Measurements from ENCODE around the gene ING4. TPM values are rescaled to one million over a fixed set of nuclear protein-coding genes. Genes with fewer than 3 reads are reported as not detected.

The ING4 gene
- total RNA-seq, 2 experiments from 2014 or later = 46.9 to 49.3 TPM

GRCh38 chr12:6696690-6697583 is 34.0 kb upstream of the ING4 start:
- DNase-seq (no peak), ATAC-seq (ENCODE audit: low read depth) (no peak)
- POLR2A ChIA-PET = no interaction called here
- Mint-ChIP-seq H3K27me3 (peaks cover 41% of the 10 kb centered on the region), H3K36me3 (no peaks in the 10 kb centered on the region), H3K27ac (no peak overlapping the region), H3K9me3 (no peaks in the 10 kb centered on the region), H3K4me1 (peaks cover 25% of the 10 kb centered on the region), H3K4me3 (no peak overlapping the region)

GRCh38 chr12:6695313-6696045 is 32.6 kb upstream of the ING4 start:
- Mint-ChIP-seq H3K4me3 (no peak overlapping the region), H3K4me1 (peaks cover 16% of the 10 kb centered on the region), H3K27ac (no peak overlapping the region), H3K27me3 (peaks cover 28% of the 10 kb centered on the region), H3K9me3 (no peaks in the 10 kb centered on the region), H3K36me3 (no peaks in the 10 kb centered on the region)
- POLR2A ChIA-PET = no interaction called here
- ATAC-seq (ENCODE audit: low read depth) (no peak), DNase-seq (no peak)

GRCh38 chr12:6694701-6695100 is 31.8 kb upstream of the ING4 start:
- peaks cover 20% of the 10 kb centered on the region for H3K4me1 Mint-ChIP-seq
- no peak overlapping the region for H3K4me3 Mint-ChIP-seq
- POLR2A ChIA-PET = interaction anchor here (0.6 kb wide), 1 partner anchor 61 kb away, joined by 4 read pairs; no protein-coding TSS in a partner anchor
- DNase-seq (no peak), ATAC-seq (ENCODE audit: low read depth) (no peak)
- H3K27ac Mint-ChIP-seq = no peak overlapping the region
- peaks cover 22% of the 10 kb centered on the region for H3K27me3 Mint-ChIP-seq
- no peaks in the 10 kb centered on the region for H3K36me3 Mint-ChIP-seq
- no peaks in the 10 kb centered on the region for H3K9me3 Mint-ChIP-seq

- no peaks in the 10 kb centered on the region for H3K36me3 Mint-ChIP-seq
- no peak overlapping the region for H3K4me3 Mint-ChIP-seq
- H3K4me1 Mint-ChIP-seq = peaks cover 16% of the 10 kb centered on the region
- H3K27me3 Mint-ChIP-seq = peaks cover 14% of the 10 kb centered on the region
- DNase-seq (no peak), ATAC-seq (ENCODE audit: low read depth) (no peak)
- H3K9me3 Mint-ChIP-seq = no peaks in the 10 kb centered on the region
- POLR2A ChIA-PET = interaction anchor here (0.6 kb wide), 1 partner anchor 61 kb away, joined by 4 read pairs; no protein-coding TSS in a partner anchor
- no peak overlapping the region for H3K27ac Mint-ChIP-seq
Observed at GRCh38 chr12:6693832-6694355, 31.0 kb upstream of the ING4 start.

- H3K27ac Mint-ChIP-seq = no peak overlapping the region
Observed at GRCh38 chr12:6692888-6693287, 30.0 kb upstream of the ING4 start.

GRCh38 chr12:6691473-6691872 is 28.6 kb upstream of the ING4 start:
- peaks cover 26% of the 10 kb centered on the region for H3K4me1 Mint-ChIP-seq
- no peak overlapping the region for H3K4me3 Mint-ChIP-seq
- POLR2A ChIA-PET = interaction anchor here (0.6 to 1.2 kb wide), 3 partner anchors 80 to 157 kb away, joined by 3 read pairs; partner anchors contain the start of gene GAPDH
- no peak for DNase-seq
- ATAC-seq (ENCODE audit: low read depth) = no peak
- H3K27ac Mint-ChIP-seq = no peak overlapping the region
- no peaks in the 10 kb centered on the region for H3K9me3 Mint-ChIP-seq
- H3K27me3 Mint-ChIP-seq = no peaks in the 10 kb centered on the region
- peaks cover 11% of the 10 kb centered on the region for H3K36me3 Mint-ChIP-seq

More at GRCh38 chr12:6692888-6693287, 30.0 kb upstream of the ING4 start:
- H3K36me3 Mint-ChIP-seq = peaks cover 4% of the 10 kb centered on the region
- peaks cover 4% of the 10 kb centered on the region for H3K27me3 Mint-ChIP-seq
- no peak overlapping the region for H3K4me3 Mint-ChIP-seq
- no peaks in the 10 kb centered on the region for H3K9me3 Mint-ChIP-seq
- peaks cover 13% of the 10 kb centered on the region for H3K4me1 Mint-ChIP-seq
- DNase-seq = no peak
- POLR2A ChIA-PET = interaction anchor here (0.5 to 1.5 kb wide), 4 partner anchors 21 to 125 kb away, joined by 3 to 7 read pairs (median 4); partner anchors contain the start of genes COPS7A and NOP2
- no peak for ATAC-seq (ENCODE audit: low read depth)

GRCh38 chr12:6688999-6689882 is 26.3 kb upstream of the ING4 start, which contains the start of gene ZNF384:
TSS of gene ZNF384 (minus strand) at chr12:6689375. CDS start at chr12:6679520, 9,855 bp downstream.
- Mint-ChIP-seq H3K4me3 (peak within 1 kb of the TSS; percentile 90), H3K4me1 (peaks cover 37% of the 10 kb centered on the region), H3K27ac (peak within 1 kb of the TSS; percentile 95), H3K9me3 (no peaks in the 10 kb centered on the region), H3K36me3 (peaks cover 22% of the 10 kb centered on the region), H3K27me3 (no peaks in the 10 kb centered on the region)
- ATAC-seq (ENCODE audit: low read depth) (peak; percentile 81), DNase-seq (peak; percentile 88)
- POLR2A ChIA-PET = interaction anchor here (0.6 to 2.3 kb wide), 44 partner anchors 10 to 314 kb away, joined by 3 to 71 read pairs (median 5); partner anchors contain the start of genes CD27, CDCA3, COPS7A and GAPDH

GRCh38 chr12:6688543-6688998 is 25.7 kb upstream of the ING4 start:
- Mint-ChIP-seq H3K4me3 (peak overlapping the region; percentile 90), H3K27me3 (no peaks in the 10 kb centered on the region), H3K36me3 (peaks cover 22% of the 10 kb centered on the region), H3K9me3 (no peaks in the 10 kb centered on the region), H3K27ac (peak overlapping the region; percentile 95), H3K4me1 (peaks cover 37% of the 10 kb centered on the region)
- peak; percentile 17 for ATAC-seq (ENCODE audit: low read depth)
- POLR2A ChIA-PET = interaction anchor here (0.6 to 2.3 kb wide), 34 partner anchors 11 to 218 kb away, joined by 3 to 71 read pairs (median 6); partner anchors contain the start of genes CDCA3, COPS7A, GAPDH and LAG3
- no peak for DNase-seq

GRCh38 chr12:6685814-6686213 is 22.9 kb upstream of the ING4 start:
- Mint-ChIP-seq H3K27ac (no peak overlapping the region), H3K4me1 (peaks cover 42% of the 10 kb centered on the region), H3K27me3 (no peaks in the 10 kb centered on the region), H3K9me3 (no peaks in the 10 kb centered on the region), H3K36me3 (peaks cover 27% of the 10 kb centered on the region), H3K4me3 (peak overlapping the region; percentile 90)
- ATAC-seq (ENCODE audit: low read depth) = no peak
- DNase-seq = no peak
- POLR2A ChIA-PET = interaction anchor here (0.6 to 0.7 kb wide), 2 partner anchors 127 to 251 kb away, joined by 6 to 7 read pairs; no protein-coding TSS in a partner anchor

GRCh38 chr12:6684609-6685008 is 21.7 kb upstream of the ING4 start:
- Mint-ChIP-seq H3K9me3 (no peaks in the 10 kb centered on the region), H3K36me3 (peaks cover 27% of the 10 kb centered on the region), H3K4me3 (no peak overlapping the region), H3K27ac (peak overlapping the region; percentile 21), H3K27me3 (no peaks in the 10 kb centered on the region), H3K4me1 (peaks cover 37% of the 10 kb centered on the region)
- DNase-seq (no peak), ATAC-seq (ENCODE audit: low read depth) (no peak)
- POLR2A ChIA-PET = interaction anchor here (0.5 to 1.3 kb wide), 6 partner anchors 21 to 79 kb away, joined by 3 to 6 read pairs (median 4); partner anchors contain the start of gene COPS7A

- ATAC-seq (ENCODE audit: low read depth) = no peak
- POLR2A ChIA-PET = interaction anchor here (1.0 kb wide), 1 partner anchor 45 kb away, joined by 4 read pairs; no protein-coding TSS in a partner anchor
- H3K9me3 Mint-ChIP-seq = no peaks in the 10 kb centered on the region
Observed at GRCh38 chr12:6676962-6677361, 14.0 kb upstream of the ING4 start.

GRCh38 chr12:6672143-6672542 is 9.2 kb upstream of the ING4 start:
- Mint-ChIP-seq H3K27me3 (no peaks in the 10 kb centered on the region), H3K9me3 (no peaks in the 10 kb centered on the region), H3K4me1 (peaks cover 6% of the 10 kb centered on the region), H3K36me3 (peaks cover 40% of the 10 kb centered on the region), H3K27ac (no peak overlapping the region), H3K4me3 (no peak overlapping the region)
- POLR2A ChIA-PET = no interaction called here
- no peak for ATAC-seq (ENCODE audit: low read depth)
- no peak for DNase-seq

More at GRCh38 chr12:6676962-6677361, 14.0 kb upstream of the ING4 start:
- Mint-ChIP-seq H3K36me3 (peaks cover 35% of the 10 kb centered on the region), H3K4me3 (no peak overlapping the region), H3K27me3 (no peaks in the 10 kb centered on the region), H3K27ac (no peak overlapping the region), H3K4me1 (peaks cover 10% of the 10 kb centered on the region)
- DNase-seq = no peak

All from activated naive CD8-positive, alpha-beta T cell treated with anti-CD3 and anti-CD28 coated beads, Interleukin-2, amount 10 ng/mL, durations not matched to agents 7 days and 5 days (primary cell).